Measurements from ENCODE around the gene PRDM13. TPM values are rescaled to one million over a fixed set of nuclear protein-coding genes. Genes with fewer than 3 reads are reported as not detected.

PRDM13 gene
- total and polyA plus RNA-seq, 10 of the 15 experiments (the other 5 are each of a cell fraction or from before 2014, with no cell fraction given): 0.02 to 0.15 (median 0.03) TPM; not detected in 6

GRCh38 chr6:99618649-99619408 is 12.2 kb downstream of the PRDM13 start:
- no peak overlapping the region for H2AFZ ChIP-seq (ENCODE audit: control insufficient read depth, low read depth, low read length)
- CTCF ChIA-PET: no interaction called here
- peaks cover 1 to 14% of the 10 kb centered on the region in 2 experiments; a peak in 3 of 4 replicates for H3K27me3 ChIP-seq (replicated peaks in 1 of 2; ENCODE audit: control insufficient read depth in 2 of 2, insufficient read depth in 2 of 2, low read length in 1 of 2)
- SMC1A ChIA-PET (ENCODE audit: uncharacterized antibody, unreplicated experiment): no interaction called here
- POLR2A ChIA-PET: no interaction called here
- 61% methylated on average over 58 of the region's 65 CpGs for WGBS (ENCODE audit: insufficient coverage, insufficient replicate concordance, low lambda C conversion rate, missing lambda C conversion rate)
- no peak overlapping the region for H3K9ac ChIP-seq (ENCODE audit: control insufficient read depth, insufficient read depth, low read length)
- H3K9me3 ChIP-seq (replicated peaks; ENCODE audit: control insufficient read depth, insufficient read depth, low read length): no peaks in the 10 kb centered on the region; the same call in 2 of the 3 replicates
- RAD21 ChIA-PET (ENCODE audit: unreplicated experiment): no interaction called here
- in situ Hi-C loops (cut with MboI) (no loop called here), intact Hi-C loops (cut with micrococcal nuclease; ENCODE audit: unreplicated experiment) (no loop called here)
- no peak overlapping the region for H3K4me2 ChIP-seq (ENCODE audit: control insufficient read depth, insufficient read depth)
- H3K4me3 ChIP-seq: no peak overlapping the region
- H4K20me1 ChIP-seq (ENCODE audit: control insufficient read depth, insufficient read depth): no peaks in the 10 kb centered on the region
- H3K27ac ChIP-seq (ENCODE audit: control insufficient read depth, insufficient read depth): no peak overlapping the region
- H3K36me3 ChIP-seq (ENCODE audit: control insufficient read depth in 2 of 2, insufficient read depth in 2 of 2, low read length in 1 of 2): no peaks in the 10 kb centered on the region
- no peaks in the 10 kb centered on the region for H3K4me1 ChIP-seq (ENCODE audit: control insufficient read depth, insufficient read depth, low read length)
- ATAC-seq: no peak
- H3K79me2 ChIP-seq (ENCODE audit: control insufficient read depth, insufficient read depth, low read length): no peaks in the 10 kb centered on the region
- BruUV-seq (replicated peaks): no TSS peak
- no peak for TF ChIP-seq ZNF207 (IDR thresholded peaks at IDR 0.05; ENCODE audit: borderline replicate concordance)
- no peak for TF ChIP-seq SIN3A (IDR thresholded peaks at IDR 0.05; ENCODE audit: low read depth, low read length)
- no peak for TF ChIP-seq ETV6 (conservative IDR thresholded peaks at IDR 0.05 in 1 of 2, IDR thresholded peaks at IDR 0.05 in 1 of 2; ENCODE audit: borderline replicate concordance in 1 of 2, low read depth in 1 of 2)
- TF ChIP-seq HDAC6 (IDR thresholded peaks at IDR 0.05; ENCODE audit: unreplicated experiment): no peak
- no peak for TF ChIP-seq KLF5 (IDR thresholded peaks at IDR 0.05; ENCODE audit: partially characterized antibody)
- no peak for TF ChIP-seq RFX5 (IDR thresholded peaks at IDR 0.05; ENCODE audit: low read depth, low read length)
- no peak for TF ChIP-seq ZBED1 (IDR thresholded peaks at IDR 0.05; ENCODE audit: borderline replicate concordance)
- DNase-seq (ENCODE audit: low read depth, low spot score): no peak
- no peak for FAIRE-seq

- FAIRE-seq: no peak
- TF ChIP-seq LARP7 (IDR thresholded peaks at IDR 0.05) (no peak), SMC3 (IDR thresholded peaks at IDR 0.05; ENCODE audit: borderline replicate concordance, low read length) (no peak), BRCA1 (IDR thresholded peaks at IDR 0.05; ENCODE audit: low read depth, low read length) (no peak), ZSCAN29 (IDR thresholded peaks at IDR 0.05) (no peak), NFIC (IDR thresholded peaks at IDR 0.05; ENCODE audit: low read depth, low read length) (no peak), ATF3 (IDR thresholded peaks at IDR 0.05; ENCODE audit: borderline replicate concordance, extremely low read depth, low read depth, low read length) (no peak), TCF12 (IDR thresholded peaks at IDR 0.05; ENCODE audit: low read depth, low read length) (no peak), ETV6 (conservative IDR thresholded peaks at IDR 0.05 in 1 of 2, IDR thresholded peaks at IDR 0.05 in 1 of 2; ENCODE audit: borderline replicate concordance in 1 of 2, low read depth in 1 of 2) (no peak), RBBP5 (conservative IDR thresholded peaks at IDR 0.05) (no peak), ZNF217 (IDR thresholded peaks at IDR 0.05) (no peak), USF2 (IDR thresholded peaks at IDR 0.05; ENCODE audit: borderline replicate concordance, low read depth, low read length) (no peak), ZNF207 (IDR thresholded peaks at IDR 0.05; ENCODE audit: borderline replicate concordance) (no peak)
- Histone ChIP-seq H3K4me2 (ENCODE audit: control insufficient read depth, insufficient read depth) (no peak overlapping the region), H3K9ac (ENCODE audit: control insufficient read depth, insufficient read depth, low read length) (no peak overlapping the region), H3K9me3 (replicated peaks; ENCODE audit: control insufficient read depth, insufficient read depth, low read length) (no peaks in the 10 kb centered on the region; the same call in 2 of the 3 replicates), H3K27me3 (replicated peaks in 1 of 2; ENCODE audit: control insufficient read depth in 2 of 2, insufficient read depth in 2 of 2, low read length in 1 of 2) (peaks cover 1 to 10% of the 10 kb centered on the region in 2 experiments; a peak in 3 of 4 replicates), H3K36me3 (ENCODE audit: control insufficient read depth in 2 of 2, insufficient read depth in 2 of 2, low read length in 1 of 2) (no peaks in the 10 kb centered on the region), H3K4me1 (ENCODE audit: control insufficient read depth, insufficient read depth, low read length) (no peaks in the 10 kb centered on the region), H3K27ac (ENCODE audit: control insufficient read depth, insufficient read depth) (no peak overlapping the region), H2AFZ (ENCODE audit: control insufficient read depth, low read depth, low read length) (no peak overlapping the region), H3K79me2 (ENCODE audit: control insufficient read depth, insufficient read depth, low read length) (no peaks in the 10 kb centered on the region), H3K4me3 (no peak overlapping the region), H4K20me1 (ENCODE audit: control insufficient read depth, insufficient read depth) (no peaks in the 10 kb centered on the region)
- ChIA-PET SMC1A (ENCODE audit: uncharacterized antibody, unreplicated experiment) (no interaction called here), RAD21 (ENCODE audit: unreplicated experiment) (no interaction called here), CTCF (no interaction called here), POLR2A (no interaction called here)
- BruUV-seq (replicated peaks): no TSS peak
- no peak for ATAC-seq
- 33% methylated on average over 5 of the region's 5 CpGs for WGBS (ENCODE audit: insufficient coverage, insufficient replicate concordance, low lambda C conversion rate, missing lambda C conversion rate)
- intact Hi-C loops (cut with micrococcal nuclease; ENCODE audit: unreplicated experiment) (no loop called here), in situ Hi-C loops (cut with MboI) (no loop called here)
- no peak for DNase-seq (ENCODE audit: low read depth, low spot score)
These were observed 12.8 kb downstream of the PRDM13 start for GRCh38 chr6:99619409-99619762.

Data from GM12878 (cell line).